Neural crest cell (in vitro differentiated cells): ENCODE data around the gene EFL1. TPM values are rescaled to one million over a fixed set of nuclear protein-coding genes. Genes with fewer than 3 reads are reported as not detected.
A peak's percentile ranks its signal among the peaks of the same experiment; 100 is the strongest.

Experiments used
- DNase-seq: peaks from one replicate; pipeline ENCODE4 v3.0.0; 2021; ENCODE audit warnings: low read depth, mixed read lengths, low spot score
- H3K27ac Mint-ChIP-seq: one replicate; pipeline ENCODE4 v1.8.0; 2021; ENCODE audit warnings: mild to moderate bottlenecking, mixed read lengths; ENCODE audit not compliant: unreplicated experiment
- H3K27me3 Mint-ChIP-seq: 2 replicates; pipeline ENCODE4 v1.8.0; 2021; ENCODE audit warnings: low read depth, mild to moderate bottlenecking, mixed read lengths
- H3K36me3 Mint-ChIP-seq: 2 replicates; pipeline ENCODE4 v1.8.0; 2021; ENCODE audit warnings: low read depth, mild to moderate bottlenecking, mixed read lengths
- H3K4me1 Mint-ChIP-seq: 2 replicates; pipeline ENCODE4 v1.8.0; 2021; ENCODE audit warnings: mixed read lengths
- H3K4me3 Mint-ChIP-seq: one replicate; pipeline ENCODE4 v1.8.0; 2021; ENCODE audit warnings: mild to moderate bottlenecking, mixed read lengths
- H3K9me3 Mint-ChIP-seq: 2 replicates; pipeline ENCODE4 v1.8.0; 2021; ENCODE audit warnings: mixed read lengths
- total RNA-seq: library from RNA; stranded (reverse); gene quantifications from 2 replicates; pipeline ENCODE4 v1.2.1, GENCODE V29; 2021
- TF ChIP-seq, protein P1 (sequence below): fragments of 200-600 bp; sonication (generic); conservative IDR thresholded peaks from 2 replicates; pipeline ENCODE4 v1.5.0; 2021; ENCODE audit warnings: antibody characterized with exemption, mild to moderate bottlenecking

Gene EFL1
- total RNA-seq, 1 donor from 2014 or later, result 28.5 TPM

DNA sequence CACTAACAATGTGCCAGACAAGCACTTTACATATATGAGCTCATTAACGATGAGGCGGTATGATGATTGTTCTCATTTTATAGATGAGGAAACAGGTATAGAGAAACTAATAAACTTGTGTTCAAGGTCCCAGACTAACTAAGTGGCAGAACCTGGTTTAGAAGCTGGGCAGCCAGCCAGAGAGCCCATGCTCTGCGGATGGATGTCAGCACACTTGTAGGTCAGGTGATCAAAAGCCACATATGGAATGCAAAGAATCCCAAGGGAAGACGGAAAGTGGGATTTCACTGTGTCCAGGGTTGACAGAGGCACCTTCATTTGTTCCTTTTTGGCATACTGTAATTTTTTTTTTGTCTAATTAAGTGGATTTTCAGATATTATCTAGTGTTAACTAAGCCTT is 103.7 kb downstream of the EFL1 start:
- Mint-ChIP-seq H3K27ac (no peak overlapping the region), H3K27me3 (no peaks in the 10 kb centered on the region), H3K4me1 (peaks cover 18% of the 10 kb centered on the region), H3K36me3 (peaks cover 19% of the 10 kb centered on the region), H3K9me3 (no peaks in the 10 kb centered on the region), H3K4me3 (no peak overlapping the region)
- DNase-seq, result no peak
- TF ChIP-seq, protein P1, sequence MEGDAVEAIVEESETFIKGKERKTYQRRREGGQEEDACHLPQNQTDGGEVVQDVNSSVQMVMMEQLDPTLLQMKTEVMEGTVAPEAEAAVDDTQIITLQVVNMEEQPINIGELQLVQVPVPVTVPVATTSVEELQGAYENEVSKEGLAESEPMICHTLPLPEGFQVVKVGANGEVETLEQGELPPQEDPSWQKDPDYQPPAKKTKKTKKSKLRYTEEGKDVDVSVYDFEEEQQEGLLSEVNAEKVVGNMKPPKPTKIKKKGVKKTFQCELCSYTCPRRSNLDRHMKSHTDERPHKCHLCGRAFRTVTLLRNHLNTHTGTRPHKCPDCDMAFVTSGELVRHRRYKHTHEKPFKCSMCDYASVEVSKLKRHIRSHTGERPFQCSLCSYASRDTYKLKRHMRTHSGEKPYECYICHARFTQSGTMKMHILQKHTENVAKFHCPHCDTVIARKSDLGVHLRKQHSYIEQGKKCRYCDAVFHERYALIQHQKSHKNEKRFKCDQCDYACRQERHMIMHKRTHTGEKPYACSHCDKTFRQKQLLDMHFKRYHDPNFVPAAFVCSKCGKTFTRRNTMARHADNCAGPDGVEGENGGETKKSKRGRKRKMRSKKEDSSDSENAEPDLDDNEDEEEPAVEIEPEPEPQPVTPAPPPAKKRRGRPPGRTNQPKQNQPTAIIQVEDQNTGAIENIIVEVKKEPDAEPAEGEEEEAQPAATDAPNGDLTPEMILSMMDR, result no peak

DNA sequence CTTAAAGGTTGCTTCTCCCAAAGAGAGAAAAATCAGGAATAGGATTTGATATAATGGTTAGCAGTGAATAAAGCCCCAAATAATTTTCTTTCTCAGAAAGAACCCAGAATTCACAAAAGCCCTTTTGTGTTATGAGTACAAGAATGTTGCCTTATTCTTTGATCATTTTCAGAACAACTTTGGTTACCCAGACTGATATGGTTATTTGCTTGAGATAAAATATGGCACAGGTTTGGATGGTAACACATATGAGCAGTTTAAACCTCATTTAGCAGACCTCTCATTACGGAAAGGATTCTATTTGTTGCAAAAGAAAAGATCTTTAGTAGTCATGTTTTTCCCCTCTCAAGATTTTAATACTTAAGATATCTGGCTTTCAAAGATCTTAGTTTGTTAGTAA is 111.9 kb downstream of the EFL1 start:
- H3K27me3 Mint-ChIP-seq, result no peaks in the 10 kb centered on the region
- peaks cover 24% of the 10 kb centered on the region for H3K36me3 Mint-ChIP-seq

DNA sequence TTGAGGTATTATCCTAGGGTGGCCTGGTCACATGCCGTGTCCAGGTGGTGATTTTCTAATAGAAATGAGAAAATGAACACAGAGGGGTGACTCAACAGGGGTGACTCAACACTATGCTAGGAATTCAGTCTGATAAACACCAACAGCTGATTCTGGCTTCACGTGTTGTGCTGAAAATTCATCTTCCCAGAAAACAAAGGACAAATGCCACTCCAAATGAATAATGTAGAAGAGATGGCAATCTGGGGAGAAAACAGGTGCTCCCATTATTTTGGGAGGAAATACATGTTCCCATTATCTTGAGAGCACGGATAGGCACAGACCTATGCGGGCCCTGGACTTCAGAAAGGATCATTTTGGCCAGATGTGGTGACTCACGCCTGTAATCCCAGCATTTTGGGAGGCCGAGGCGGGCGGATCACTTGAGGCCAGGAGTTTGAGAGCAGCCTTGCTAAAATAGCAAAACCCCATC is 115.5 kb downstream of the EFL1 start:
- H3K4me3 Mint-ChIP-seq, result no peak overlapping the region
- no peaks in the 10 kb centered on the region for H3K9me3 Mint-ChIP-seq
- peaks cover 19% of the 10 kb centered on the region for H3K36me3 Mint-ChIP-seq
- peaks cover 6% of the 10 kb centered on the region for H3K4me1 Mint-ChIP-seq
- no peak for DNase-seq
- TF ChIP-seq, protein P1, result no peak
- peak overlapping the region; percentile 17 for H3K27ac Mint-ChIP-seq
- H3K27me3 Mint-ChIP-seq, result no peaks in the 10 kb centered on the region

More for the DNA sequence above, 111.9 kb downstream of the EFL1 start:
- Mint-ChIP-seq H3K9me3 (no peaks in the 10 kb centered on the region), H3K4me3 (no peak overlapping the region), H3K4me1 (peaks cover 6% of the 10 kb centered on the region), H3K27ac (no peak overlapping the region)
- DNase-seq, result no peak
- TF ChIP-seq, protein P1, result no peak

DNA sequence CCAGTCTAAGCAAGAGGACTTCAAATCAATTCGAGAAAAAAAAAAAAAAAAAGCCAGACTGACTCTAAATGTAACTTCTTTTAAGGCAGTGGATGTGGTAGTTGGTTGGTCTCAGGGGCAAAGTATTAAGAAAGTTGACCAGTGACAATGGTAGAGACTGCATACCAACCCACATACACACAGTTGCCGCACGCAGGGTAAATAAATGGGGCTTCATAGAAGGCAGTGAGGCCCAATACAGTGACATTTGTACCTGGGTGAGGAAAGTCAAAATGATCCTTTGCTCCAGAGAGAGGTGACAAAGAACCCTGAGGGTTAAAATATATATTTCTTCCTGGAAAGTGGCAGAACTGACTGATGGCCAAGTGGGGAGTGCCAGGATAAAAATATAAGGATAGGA is 116.0 kb downstream of the EFL1 start:
- Mint-ChIP-seq H3K27me3 (no peaks in the 10 kb centered on the region), H3K9me3 (no peaks in the 10 kb centered on the region), H3K4me1 (peaks cover 6% of the 10 kb centered on the region), H3K27ac (peak overlapping the region; percentile 17), H3K4me3 (no peak overlapping the region), H3K36me3 (peaks cover 15% of the 10 kb centered on the region)
- TF ChIP-seq, protein P1, result no peak
- DNase-seq, result no peak

DNA sequence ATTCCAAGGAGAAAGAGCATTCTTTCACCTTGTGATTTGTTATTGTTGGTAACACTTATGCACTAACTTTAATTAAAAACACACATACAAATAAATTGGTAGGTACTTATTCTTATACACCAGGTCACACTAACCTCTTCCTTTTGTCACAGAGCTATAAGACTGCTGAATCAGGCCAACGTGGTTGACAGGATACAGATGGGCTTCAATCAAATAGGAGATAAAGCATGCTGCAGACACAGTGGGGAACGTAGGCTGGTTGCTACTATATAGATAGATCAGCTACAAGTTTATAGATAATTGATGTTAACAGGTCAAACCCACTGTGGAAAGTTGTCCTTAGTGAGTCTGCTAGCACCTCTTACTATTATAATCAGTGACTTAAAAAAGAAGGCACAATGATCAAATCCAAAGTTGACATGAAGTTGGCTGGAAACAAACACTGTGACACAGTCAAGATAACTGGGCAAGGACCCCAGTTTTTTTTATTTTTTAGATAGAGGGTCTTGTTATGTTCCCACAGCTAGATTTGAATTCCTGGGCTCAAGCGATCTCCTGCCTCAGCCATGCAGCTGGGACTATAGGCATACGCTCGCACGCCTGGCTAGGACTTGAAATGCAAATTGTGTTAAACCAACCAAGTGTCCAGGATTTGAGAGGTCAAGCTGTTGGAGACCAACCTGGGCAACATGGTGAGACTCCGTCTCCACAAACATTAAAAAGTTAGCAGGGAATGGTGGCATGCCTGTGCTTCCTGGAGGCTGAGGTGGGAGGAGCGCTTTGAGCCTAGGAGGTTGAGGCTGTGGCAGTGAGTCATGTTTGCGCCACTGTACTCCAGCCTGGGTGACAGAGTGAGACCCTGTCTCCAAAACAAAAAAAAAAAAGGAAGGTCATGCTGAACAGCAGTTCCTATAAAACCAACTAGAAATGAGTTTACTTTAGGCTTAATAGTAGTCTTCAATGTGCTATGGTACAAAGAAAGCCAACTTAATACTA is 118.8 kb downstream of the EFL1 start:
- Mint-ChIP-seq H3K4me1 (peaks cover 13% of the 10 kb centered on the region), H3K9me3 (no peaks in the 10 kb centered on the region), H3K36me3 (no peaks in the 10 kb centered on the region), H3K27ac (no peak overlapping the region), H3K27me3 (no peaks in the 10 kb centered on the region), H3K4me3 (no peak overlapping the region)
- TF ChIP-seq, protein P1, result no peak
- DNase-seq, result no peak
